ENCODE data around the gene ZG16.

DNA sequence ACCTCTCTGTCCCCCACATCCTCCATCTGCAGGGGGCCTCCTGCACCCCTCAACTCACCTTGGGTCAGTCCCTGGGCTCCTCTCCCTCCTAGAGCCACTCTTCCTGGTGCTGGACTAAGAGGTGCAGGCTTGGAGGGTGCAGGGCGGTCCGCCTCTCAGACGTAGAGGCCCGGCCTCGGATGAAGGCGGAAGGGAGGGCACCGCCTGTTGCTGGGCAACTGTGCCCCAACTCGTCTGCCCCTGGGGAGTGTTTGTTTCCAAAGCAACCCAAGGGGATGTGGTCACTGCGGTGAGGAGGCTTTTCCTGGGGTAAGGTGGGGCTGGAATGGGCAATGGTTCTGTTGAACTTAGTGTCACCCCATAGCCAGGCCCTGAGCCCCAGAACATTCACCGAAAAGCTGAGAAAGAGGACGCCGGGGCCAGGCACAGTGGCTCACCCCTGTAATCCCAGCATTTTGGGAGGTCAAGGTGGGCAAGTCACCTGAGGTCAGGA, 32.2 kb upstream of the ZG16 start, which contains the start of gene C16orf54:
- no peak for TF ChIP-seq POLR2A (IDR thresholded peaks at IDR 0.05; ENCODE audit: low read depth, low read length)
- TF ChIP-seq POLR2AphosphoS5 (IDR thresholded peaks at IDR 0.05; ENCODE audit: low read depth, low read length) = no peak
- no peak for TF ChIP-seq TAF1 (IDR thresholded peaks at IDR 0.05; ENCODE audit: low read depth, low read length)
- TF ChIP-seq POU2F2 (IDR thresholded peaks at IDR 0.05; ENCODE audit: low read depth, low read length) = no peak
- 0 out of 2 replicates have a peak, but pooled peaks have one; percentile 5 for TF ChIP-seq SPI1 (IDR thresholded peaks at IDR 0.05; ENCODE audit: low read depth, low read length)

All from GM12891 (cell line).